ENCODE data around the gene BMP10. TPM values are rescaled to one million over a fixed set of nuclear protein-coding genes. Genes with fewer than 3 reads are reported as not detected.

Gene BMP10
- total RNA-seq, 4 donors from 2014 or later: not detected

DNA sequence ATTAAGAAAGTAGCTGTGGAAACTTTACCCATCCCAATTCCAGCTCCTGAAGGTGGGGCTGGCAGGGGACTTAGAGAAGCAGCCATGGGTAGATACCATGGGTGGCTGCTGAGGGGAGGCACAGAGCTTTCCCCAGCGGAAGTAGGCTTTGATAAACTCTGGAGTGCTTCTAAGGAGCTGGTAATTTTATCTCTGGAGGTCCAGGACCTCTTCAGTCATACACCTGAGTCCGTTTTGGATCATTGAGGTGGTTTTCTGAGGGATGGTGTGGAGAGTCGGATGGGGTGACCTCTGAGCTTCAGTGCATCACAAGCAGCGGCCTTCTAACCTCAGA, 36.7 kb upstream of the BMP10 start:
- DNase-seq (ENCODE audit: low spot score) (no peak), ATAC-seq (ENCODE audit: low FRiP score) (no peak)
- TF ChIP-seq CTCF (IDR thresholded peaks at IDR 0.05): no peak

GRCh38 chr2:68907232-68907919, 36.2 kb upstream of the BMP10 start:
- DNase-seq (ENCODE audit: low spot score) (no peak), ATAC-seq (ENCODE audit: low FRiP score) (no peak)
- no peak for TF ChIP-seq CTCF (IDR thresholded peaks at IDR 0.05)

DNA sequence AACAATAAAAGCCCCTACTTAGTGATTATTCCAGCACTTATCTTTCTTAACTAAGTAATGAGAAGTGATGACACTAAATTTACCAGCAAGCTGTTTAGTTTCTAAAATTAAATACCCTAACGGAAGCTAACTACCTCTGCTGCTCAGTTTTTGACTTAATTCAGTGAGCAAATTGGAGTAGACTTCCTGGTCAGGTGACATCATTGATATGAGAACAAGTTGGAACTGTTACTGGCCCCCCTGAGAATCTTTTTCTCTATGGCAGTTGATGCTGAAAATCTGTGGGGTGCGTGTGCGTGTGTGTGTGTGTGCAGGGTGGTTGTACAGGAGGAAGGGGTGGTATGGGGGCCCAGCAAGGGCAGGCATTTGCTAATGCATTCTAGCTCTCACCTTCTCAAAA, 35.5 kb upstream of the BMP10 start:
- no peak for ATAC-seq (ENCODE audit: low FRiP score)
- DNase-seq (ENCODE audit: low spot score): no peak
- no peak for TF ChIP-seq CTCF (IDR thresholded peaks at IDR 0.05)

DNA sequence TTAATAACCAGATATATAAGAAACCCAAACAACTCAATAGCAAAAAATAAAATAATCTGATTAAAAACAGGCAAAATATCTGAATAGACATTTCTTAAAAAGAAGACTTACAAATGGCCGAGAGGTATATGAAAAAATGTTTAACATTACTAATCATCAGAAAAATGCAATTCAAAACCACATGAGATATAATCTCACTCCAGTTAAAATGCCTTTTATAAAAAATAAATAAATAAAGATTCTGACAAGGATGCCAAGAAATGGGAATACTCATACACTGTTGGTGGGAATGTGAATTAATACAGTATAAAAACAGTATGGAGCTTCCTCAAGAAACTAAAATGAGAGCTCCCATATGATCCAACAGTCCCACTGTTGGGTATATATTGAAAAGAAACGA, 33.9 kb upstream of the BMP10 start:
- ATAC-seq (ENCODE audit: low FRiP score): no peak
- DNase-seq (ENCODE audit: low spot score): no peak

GRCh38 chr2:68901561-68901960, 30.4 kb upstream of the BMP10 start:
- ATAC-seq (ENCODE audit: low FRiP score) (no peak), DNase-seq (ENCODE audit: low spot score) (no peak)
- no peak for TF ChIP-seq CTCF (IDR thresholded peaks at IDR 0.05)

More for the DNA sequence above, 33.9 kb upstream of the BMP10 start:
- no peak for TF ChIP-seq CTCF (IDR thresholded peaks at IDR 0.05)

DNA sequence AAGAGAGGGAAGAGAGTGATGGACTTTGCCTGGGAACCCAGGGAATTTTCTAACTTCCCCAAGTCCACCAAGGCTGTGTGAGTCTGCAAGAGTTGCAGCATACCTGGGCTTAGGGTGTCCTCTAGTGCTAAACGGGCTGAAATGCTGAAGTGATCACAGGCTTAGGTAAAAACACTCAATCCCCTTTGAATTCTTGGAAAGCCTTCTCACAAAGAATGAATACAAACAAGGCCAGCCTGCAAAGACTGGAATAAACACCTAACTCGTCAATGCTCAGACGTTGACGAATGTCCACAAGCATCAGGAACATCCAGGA, 30.0 kb upstream of the BMP10 start:
- no peak for ATAC-seq (ENCODE audit: low FRiP score)

More for the DNA sequence above, 30.0 kb upstream of the BMP10 start:
- no peak for TF ChIP-seq CTCF (IDR thresholded peaks at IDR 0.05)
- no peak for DNase-seq (ENCODE audit: low spot score)

Measured in omental fat pad (tissue), 4 donors.